PC-9 (cell line): Measurements from ENCODE around the gene FGF12. TPM values are rescaled to one million over a fixed set of nuclear protein-coding genes. Genes with fewer than 3 reads are reported as not detected.

Source experiments
- BruUV-seq: library from RNA; stranded (reverse); fragments of 400-500 nt; replicated peaks from 2 replicates; lab custom pipeline; 2021; lab: Mats Ljungman, UMichigan
- CTCF ChIA-PET: fragments of 300-600 bp; sonication (Branson Sonifier 250); formaldehyde crosslinking; loops from one replicate; lab custom pipeline; 2022; ENCODE audit warnings: antibody characterized with exemption; lab: Charles Lee
- POLR2A ChIA-PET: fragments of 300-600 bp; sonication (Branson Sonifier 250); formaldehyde crosslinking; loops from one replicate; lab custom pipeline; 2022; ENCODE audit warnings: antibody characterized with exemption; ENCODE audit not compliant: unreplicated experiment; lab: Charles Lee
- DNase-seq, 2 experiments: peaks; one replicate each; pipeline versions ENCODE4 v3.0.0 to v3.0.0-alpha.2; 2015 to 2022; ENCODE audit warnings: mixed read lengths in 1 of 2
- H2AFZ ChIP-seq: fragments of 200-600 bp; sonication (generic); 2 replicates; pipeline ENCODE4 v1.8.1; 2017; ENCODE audit warnings: antibody characterized with exemption
- H3F3A ChIP-seq: fragments of 200-600 bp; sonication (generic); 2 replicates; pipeline ENCODE4 v1.8.1; 2017; ENCODE audit warnings: antibody characterized with exemption, mild to moderate bottlenecking, low read depth; ENCODE audit not compliant: insufficient read depth
- H3K27ac ChIP-seq: fragments of 200-600 bp; sonication (generic); 2 replicates; pipeline ENCODE4 v1.6.1; 2016; ENCODE audit warnings: mixed run types
- H3K27me3 ChIP-seq: fragments of 200-600 bp; sonication (generic); 2 replicates; pipeline ENCODE4 v1.6.1; 2016; ENCODE audit warnings: low read depth, mixed run types; ENCODE audit not compliant: insufficient read depth
- H3K36me3 ChIP-seq: fragments of 200-600 bp; sonication (generic); 2 replicates; pipeline ENCODE4 v1.6.1; 2016; ENCODE audit warnings: low read depth, mixed run types
- H3K4me1 ChIP-seq: fragments of 200-600 bp; sonication (generic); replicated peaks from 2 replicates; pipeline ENCODE4 v1.6.1; 2016; ENCODE audit warnings: mixed run types; ENCODE audit not compliant: insufficient read depth
- H3K4me2 ChIP-seq: fragments of 200-600 bp; sonication (generic); 2 replicates; pipeline ENCODE4 v1.6.1; 2017; ENCODE audit warnings: mixed run types
- H3K4me3 ChIP-seq: fragments of 200-600 bp; sonication (generic); 2 replicates; pipeline ENCODE4 v1.6.1; 2016; ENCODE audit warnings: mixed run types
- H3K79me2 ChIP-seq: fragments of 200-600 bp; sonication (generic); 2 replicates; pipeline ENCODE4 v1.6.1; 2017; ENCODE audit warnings: low read depth, mixed run types
- H3K9me2 ChIP-seq: fragments of 200-600 bp; sonication (generic); 2 replicates; pipeline ENCODE4 v1.8.1; 2017; ENCODE audit warnings: mild to moderate bottlenecking; ENCODE audit not compliant: insufficient read depth
- H3K9me3 ChIP-seq: fragments of 200-600 bp; sonication (generic); 2 replicates; pipeline ENCODE4 v1.8.1; 2016; ENCODE audit warnings: low read depth; ENCODE audit not compliant: insufficient read depth
- H4K20me1 ChIP-seq: fragments of 200-600 bp; sonication (generic); 2 replicates; pipeline ENCODE4 v1.8.1; 2017; ENCODE audit not compliant: insufficient read depth
- CTCF ChIP-seq: fragments of 200-600 bp; sonication (generic); conservative IDR thresholded peaks from 2 replicates; pipeline ENCODE4 v1.6.1; 2017; ENCODE audit warnings: mixed run types, antibody characterized with exemption, mild to moderate bottlenecking, moderate library complexity
- EZH2 ChIP-seq: fragments of 200-600 bp; sonication (generic); IDR thresholded peaks from 2 replicates; pipeline ENCODE4 v1.8.0; 2017; ENCODE audit warnings: antibody characterized with exemption, low read depth
- intact Hi-C: fragments of 100-400 bp; cut with micrococcal nuclease; formaldehyde crosslinking; loops from one replicate; pipeline ENCODE4 v1.10.0; 2022; ENCODE audit not compliant: unreplicated experiment
- total RNA-seq: library from RNA; stranded (reverse); gene quantifications from 2 replicates; pipeline ENCODE4 v1.2.3, GENCODE V29; 2021

Gene FGF12
- total RNA-seq, 1 experiment from 2014 or later: 10.9 TPM

DNA sequence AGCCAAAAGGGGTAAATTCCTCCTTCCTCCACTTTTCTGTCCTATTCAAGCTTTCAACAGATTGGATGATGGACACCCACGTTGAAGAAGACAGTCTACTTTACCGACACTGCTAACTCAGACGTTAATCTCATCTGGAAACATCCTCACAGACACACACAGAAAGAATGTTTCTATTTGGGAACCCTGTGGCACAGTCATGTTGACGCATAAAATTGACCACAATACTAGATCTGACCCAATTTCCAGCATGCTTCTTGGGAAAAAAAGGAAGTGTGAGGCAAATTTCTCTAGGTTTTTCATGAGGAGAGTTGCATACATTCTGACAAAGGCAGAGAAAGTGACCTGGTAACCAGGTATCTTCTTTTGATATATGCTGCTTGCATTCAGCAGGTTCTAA, 594.1 kb downstream of the FGF12 start:
- Histone ChIP-seq H4K20me1 (no peaks in the 10 kb centered on the region), H3K79me2 (no peaks in the 10 kb centered on the region), H2AFZ (no peak overlapping the region), H3K36me3 (no peaks in the 10 kb centered on the region), H3K4me1 (no peaks in the 10 kb centered on the region), H3K4me2 (no peak overlapping the region), H3K4me3 (no peak overlapping the region), H3K9me3 (no peaks in the 10 kb centered on the region), H3F3A (no peaks in the 10 kb centered on the region), H3K27me3 (no peaks in the 10 kb centered on the region), H3K27ac (no peak overlapping the region), H3K9me2 (no peaks in the 10 kb centered on the region)
- no peak for DNase-seq
- intact Hi-C loops: loop anchor here (5.0 kb wide), 1 partner anchor 289 kb away; no protein-coding TSS in a partner anchor
- TF ChIP-seq CTCF (no peak), EZH2 (no peak)
- CTCF ChIA-PET: no interaction called here
- POLR2A ChIA-PET: no interaction called here
- BruUV-seq: no TSS peak

DNA sequence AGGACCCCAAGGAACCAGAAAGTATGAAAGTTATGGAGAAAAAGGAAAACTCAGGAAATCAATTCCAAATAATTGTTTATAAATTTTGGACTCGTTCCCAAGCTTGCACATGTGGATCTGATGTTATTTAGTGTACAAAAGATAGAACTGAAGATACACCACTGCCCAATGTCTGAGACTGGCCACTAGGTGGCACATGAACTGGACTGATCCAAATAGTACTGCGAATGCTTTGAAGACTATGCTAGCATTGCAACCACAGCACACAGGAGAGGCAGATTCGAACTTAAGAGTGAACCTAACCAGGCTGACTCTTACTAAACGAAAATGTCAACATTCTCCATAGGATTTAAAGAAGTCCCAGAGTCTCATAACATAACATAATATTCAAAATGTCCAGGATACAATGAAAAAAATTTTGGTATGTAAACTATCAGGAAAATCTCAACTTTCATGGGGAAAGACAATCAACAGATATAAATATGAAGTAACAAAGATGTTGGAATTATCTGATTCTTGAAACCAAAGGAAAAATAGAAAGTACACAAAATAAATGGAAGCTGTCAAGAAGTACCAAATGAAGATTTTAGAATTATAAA, 596.7 kb downstream of the FGF12 start:
- H3F3A ChIP-seq: no peaks in the 10 kb centered on the region
- no peaks in the 10 kb centered on the region for H3K9me3 ChIP-seq
- no peak for TF ChIP-seq EZH2
- peak; percentile 97 for TF ChIP-seq CTCF
- no peaks in the 10 kb centered on the region for H3K36me3 ChIP-seq
- no peak overlapping the region for H2AFZ ChIP-seq
- no peaks in the 10 kb centered on the region for H3K9me2 ChIP-seq
- no peak overlapping the region for H3K27ac ChIP-seq
- H3K4me2 ChIP-seq: no peak overlapping the region
- no peak overlapping the region for H3K4me3 ChIP-seq
- DNase-seq: peak; percentile 39 to 53
- CTCF ChIA-PET: interaction anchor here (0.9 to 1.2 kb wide), 2 partner anchors 10 to 313 kb away, joined by 3 read pairs; no protein-coding TSS in a partner anchor
- no peaks in the 10 kb centered on the region for H3K27me3 ChIP-seq
- BruUV-seq: no TSS peak
- POLR2A ChIA-PET: no interaction called here
- intact Hi-C loops: loop anchor here (2.0 to 5.0 kb wide), 2 partner anchors 292 to 314 kb away; no protein-coding TSS in a partner anchor
- H3K79me2 ChIP-seq: no peaks in the 10 kb centered on the region
- no peaks in the 10 kb centered on the region for H3K4me1 ChIP-seq
- no peaks in the 10 kb centered on the region for H4K20me1 ChIP-seq

DNA sequence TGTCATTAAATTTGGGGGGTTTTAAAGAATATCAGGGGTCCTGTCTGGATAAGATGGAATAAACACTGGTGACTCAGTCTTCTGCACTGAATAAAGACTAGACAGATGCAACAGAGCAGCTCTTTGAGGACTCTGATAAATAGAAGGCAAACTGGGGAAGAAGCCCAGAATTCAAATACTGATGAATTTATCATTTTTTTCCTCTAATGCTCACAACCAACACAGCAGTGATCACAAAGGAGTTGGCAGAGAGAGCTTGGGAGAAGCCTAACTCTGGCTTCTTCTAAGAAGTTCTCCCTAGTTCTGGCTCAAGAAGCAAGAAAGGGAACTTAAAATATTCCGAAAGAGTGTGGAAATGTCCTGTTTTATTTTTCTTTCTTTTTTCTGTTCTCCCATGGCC, 597.8 kb downstream of the FGF12 start:
- no peaks in the 10 kb centered on the region for H4K20me1 ChIP-seq
- no peaks in the 10 kb centered on the region for H3K4me1 ChIP-seq
- TF ChIP-seq EZH2 (no peak), CTCF (no peak)
- DNase-seq: no peak
- H3K9me2 ChIP-seq: peaks cover 4% of the 10 kb centered on the region; the same call in 1 of the 2 replicates
- no peak overlapping the region for H2AFZ ChIP-seq
- intact Hi-C loops: no loop called here
- ChIA-PET CTCF (no interaction called here), POLR2A (no interaction called here)
- no peaks in the 10 kb centered on the region for H3F3A ChIP-seq
- H3K27me3 ChIP-seq: no peaks in the 10 kb centered on the region
- H3K36me3 ChIP-seq: no peaks in the 10 kb centered on the region
- no peak overlapping the region for H3K4me2 ChIP-seq
- BruUV-seq: no TSS peak
- no peak overlapping the region for H3K4me3 ChIP-seq
- H3K27ac ChIP-seq: no peak overlapping the region
- no peaks in the 10 kb centered on the region for H3K9me3 ChIP-seq
- H3K79me2 ChIP-seq: no peaks in the 10 kb centered on the region
